ENCODE data around the gene STK24. TPM values are rescaled to one million over a fixed set of nuclear protein-coding genes. Genes with fewer than 3 reads are reported as not detected.

Gene STK24
- total and polyA plus RNA-seq, 2 of the 4 experiments (the other 2 are of a cell fraction), result 29.2 to 43.4 TPM

DNA sequence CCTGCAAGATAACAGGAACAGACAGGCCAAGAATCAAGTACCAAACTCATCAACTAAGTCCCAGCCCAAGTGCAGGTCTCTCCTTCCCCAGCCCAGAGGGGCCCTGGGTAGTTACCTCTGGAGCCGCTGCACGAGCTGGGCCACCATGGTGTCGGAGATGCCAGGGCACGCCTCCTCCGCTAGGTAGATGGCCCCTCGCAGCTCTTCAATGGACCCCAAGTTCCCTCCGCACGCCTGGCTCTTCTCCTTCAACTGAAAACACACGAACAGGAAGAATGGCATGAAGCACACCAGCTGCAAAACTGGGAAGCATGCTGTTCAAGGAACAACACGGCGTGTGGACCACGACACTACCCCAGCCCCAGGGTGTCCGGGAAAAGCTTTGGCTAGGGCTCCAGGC is 119.9 kb downstream of the STK24 start:
- Histone ChIP-seq H4K8ac (ENCODE audit: low read depth in 2 of 2, low read length in 2 of 2) (no peak overlapping the region), H2BK120ac (ENCODE audit: low read depth, low read length) (no peak overlapping the region), H3K79me1 (ENCODE audit: low read depth in 1 of 2, low read length in 2 of 2) (peaks cover 15 to 73% of the 10 kb centered on the region in 2 experiments), H3K4me1 (ENCODE audit: control insufficient read depth, insufficient read depth, low read length) (peaks cover 6% of the 10 kb centered on the region), H3K27ac (ENCODE audit: insufficient read depth, low read length) (no peak overlapping the region), H3K4me3 (ENCODE audit: insufficient read depth, low read depth, low read length) (no peak overlapping the region), H3K4me2 (ENCODE audit: low read depth, low read length) (no peak overlapping the region), H2AK9ac (replicated peaks; ENCODE audit: low read depth, low read length, poor library complexity) (peak overlapping the region; percentile 52), H3K23ac (ENCODE audit: low read depth, low read length) (no peak overlapping the region), H3K9me1 (ENCODE audit: insufficient read depth, low read length) (peaks cover 15% of the 10 kb centered on the region), H3K56ac (ENCODE audit: extremely low read depth, insufficient read depth, low read length) (no peak overlapping the region), H4K91ac (ENCODE audit: insufficient read depth, low read depth, low read length) (no peak overlapping the region), H3K9me3 (ENCODE audit: control insufficient read depth, insufficient read depth, low read length) (no peaks in the 10 kb centered on the region), H2AFZ (replicated peaks; ENCODE audit: low read length, poor library complexity) (no peak overlapping the region), H2BK15ac (ENCODE audit: low read depth, low read length) (no peak overlapping the region), H4K5ac (ENCODE audit: low read depth, low read length) (no peak overlapping the region), H3K27me3 (ENCODE audit: control insufficient read depth, insufficient read depth, low read length) (no peaks in the 10 kb centered on the region), H3K4ac (ENCODE audit: low read depth, low read length) (no peak overlapping the region), H2BK20ac (ENCODE audit: low read depth, low read length) (no peak overlapping the region), H3K9ac (ENCODE audit: low read depth, low read length) (no peak overlapping the region), H4K20me1 (ENCODE audit: insufficient read depth, low read length) (peaks cover 20% of the 10 kb centered on the region), H3K18ac (ENCODE audit: low read depth, low read length) (no peak overlapping the region), H2BK5ac (ENCODE audit: low read depth, low read length, poor library complexity, severe bottlenecking) (no peak overlapping the region), H3K36me3 (ENCODE audit: control insufficient read depth, insufficient read depth, low read length) (peaks cover 48% of the 10 kb centered on the region), H2AK5ac (ENCODE audit: low read depth, low read length) (no peak overlapping the region), H3K14ac (replicated peaks; ENCODE audit: low read depth, low read length) (no peak overlapping the region)
- intact Hi-C loops (cut with micrococcal nuclease), result no loop called here
- in situ Hi-C loops (cut with MboI; ENCODE audit: low sequenced_read_pairs), result loop anchor here (10.0 kb wide), 1 partner anchor 378 kb away; no protein-coding TSS in a partner anchor
- ATAC-seq (ENCODE audit: low read depth), result no peak
- dilution Hi-C loops (cut with HindIII; ENCODE audit: low sequenced_read_pairs, unreplicated experiment), result loop anchor here (25.0 kb wide), 1 partner anchor 205 kb away; no protein-coding TSS in a partner anchor
- TF ChIP-seq, protein P1, sequence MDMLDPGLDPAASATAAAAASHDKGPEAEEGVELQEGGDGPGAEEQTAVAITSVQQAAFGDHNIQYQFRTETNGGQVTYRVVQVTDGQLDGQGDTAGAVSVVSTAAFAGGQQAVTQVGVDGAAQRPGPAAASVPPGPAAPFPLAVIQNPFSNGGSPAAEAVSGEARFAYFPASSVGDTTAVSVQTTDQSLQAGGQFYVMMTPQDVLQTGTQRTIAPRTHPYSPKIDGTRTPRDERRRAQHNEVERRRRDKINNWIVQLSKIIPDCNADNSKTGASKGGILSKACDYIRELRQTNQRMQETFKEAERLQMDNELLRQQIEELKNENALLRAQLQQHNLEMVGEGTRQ (IDR thresholded peaks at IDR 0.05; ENCODE audit: low read depth, low read length), result no peak
- TF ChIP-seq NFE2L2 (IDR thresholded peaks at IDR 0.05; ENCODE audit: low read depth, low read length) (no peak), POLR2A (IDR thresholded peaks at IDR 0.05; ENCODE audit: low read depth, low read length) (no peak), MXI1 (IDR thresholded peaks at IDR 0.05; ENCODE audit: borderline replicate concordance, low read depth, low read length) (no peak), MAFK (IDR thresholded peaks at IDR 0.05; ENCODE audit: low read depth, low read length) (no peak), RAD21 (IDR thresholded peaks at IDR 0.05; ENCODE audit: low read length) (no peak), CHD1 (IDR thresholded peaks at IDR 0.05; ENCODE audit: low read depth, low read length) (no peak), BHLHE40 (IDR thresholded peaks at IDR 0.05; ENCODE audit: low read depth, low read length) (no peak), RFX5 (IDR thresholded peaks at IDR 0.05; ENCODE audit: low read depth, low read length) (no peak), FOS (IDR thresholded peaks at IDR 0.05; ENCODE audit: low read depth, low read length) (no peak), SMC3 (IDR thresholded peaks at IDR 0.05; ENCODE audit: low read depth, low read length) (no peak), RCOR1 (IDR thresholded peaks at IDR 0.05; ENCODE audit: insufficient replicate concordance, low read length) (no peak), CEBPB (IDR thresholded peaks at IDR 0.05; ENCODE audit: low read depth, low read length) (no peak), MAZ (IDR thresholded peaks at IDR 0.05; ENCODE audit: borderline replicate concordance, low read depth, low read length) (no peak)
- TF ChIP-seq, protein P2, sequence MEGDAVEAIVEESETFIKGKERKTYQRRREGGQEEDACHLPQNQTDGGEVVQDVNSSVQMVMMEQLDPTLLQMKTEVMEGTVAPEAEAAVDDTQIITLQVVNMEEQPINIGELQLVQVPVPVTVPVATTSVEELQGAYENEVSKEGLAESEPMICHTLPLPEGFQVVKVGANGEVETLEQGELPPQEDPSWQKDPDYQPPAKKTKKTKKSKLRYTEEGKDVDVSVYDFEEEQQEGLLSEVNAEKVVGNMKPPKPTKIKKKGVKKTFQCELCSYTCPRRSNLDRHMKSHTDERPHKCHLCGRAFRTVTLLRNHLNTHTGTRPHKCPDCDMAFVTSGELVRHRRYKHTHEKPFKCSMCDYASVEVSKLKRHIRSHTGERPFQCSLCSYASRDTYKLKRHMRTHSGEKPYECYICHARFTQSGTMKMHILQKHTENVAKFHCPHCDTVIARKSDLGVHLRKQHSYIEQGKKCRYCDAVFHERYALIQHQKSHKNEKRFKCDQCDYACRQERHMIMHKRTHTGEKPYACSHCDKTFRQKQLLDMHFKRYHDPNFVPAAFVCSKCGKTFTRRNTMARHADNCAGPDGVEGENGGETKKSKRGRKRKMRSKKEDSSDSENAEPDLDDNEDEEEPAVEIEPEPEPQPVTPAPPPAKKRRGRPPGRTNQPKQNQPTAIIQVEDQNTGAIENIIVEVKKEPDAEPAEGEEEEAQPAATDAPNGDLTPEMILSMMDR (conservative IDR thresholded peaks at IDR 0.05; ENCODE audit: low read depth, low read length), result no peak
- TF ChIP-seq, protein P3, sequence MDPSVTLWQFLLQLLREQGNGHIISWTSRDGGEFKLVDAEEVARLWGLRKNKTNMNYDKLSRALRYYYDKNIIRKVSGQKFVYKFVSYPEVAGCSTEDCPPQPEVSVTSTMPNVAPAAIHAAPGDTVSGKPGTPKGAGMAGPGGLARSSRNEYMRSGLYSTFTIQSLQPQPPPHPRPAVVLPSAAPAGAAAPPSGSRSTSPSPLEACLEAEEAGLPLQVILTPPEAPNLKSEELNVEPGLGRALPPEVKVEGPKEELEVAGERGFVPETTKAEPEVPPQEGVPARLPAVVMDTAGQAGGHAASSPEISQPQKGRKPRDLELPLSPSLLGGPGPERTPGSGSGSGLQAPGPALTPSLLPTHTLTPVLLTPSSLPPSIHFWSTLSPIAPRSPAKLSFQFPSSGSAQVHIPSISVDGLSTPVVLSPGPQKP (IDR thresholded peaks at IDR 0.05; ENCODE audit: borderline replicate concordance, low read depth, low read length), result no peak
- CTCF ChIA-PET, result no interaction called here
- WGBS, 2 experiments (ENCODE audit: extremely low coverage in 2 of 2, insufficient read length in 1 of 2), result 92% methylated on average over 2 of the region's 13 CpGs; no CpG with 5 or more reads in 1 of the 2 experiments
- BruUV-seq (replicated peaks), result no TSS peak
- POLR2A ChIA-PET (ENCODE audit: unreplicated experiment), result no interaction called here
- no peak for DNase-seq
